ENCODE results near the gene C2orf81.

C2orf81 gene

GRCh38 chr2:74379851-74380789, 41.3 kb downstream of the C2orf81 start, which contains the start of gene DCTN1:
Gene DCTN1, minus strand, starts transcription at chr2:74380311. Its CDS starts 274 bp downstream, at chr2:74380037.
- H3K27ac ChIP-seq: no peak within 1 kb of the TSS; the same call in 1 of the 2 replicates
- no peak for TF ChIP-seq ZFX (IDR thresholded peaks at IDR 0.05)
- TF ChIP-seq CTCF (conservative IDR thresholded peaks at IDR 0.05): no peak

GRCh38 chr2:74378007-74378406, 43.4 kb downstream of the C2orf81 start:
- H3K27ac ChIP-seq: no peak overlapping the region
- no peak for TF ChIP-seq ZFX (IDR thresholded peaks at IDR 0.05)

- H3K27ac ChIP-seq: no peak overlapping the region
- TF ChIP-seq CTCF (conservative IDR thresholded peaks at IDR 0.05) (no peak), ZFX (IDR thresholded peaks at IDR 0.05) (no peak)
Measured at GRCh38 chr2:74375838-74376237, 45.6 kb downstream of the C2orf81 start.

- no peak overlapping the region for H3K27ac ChIP-seq
- TF ChIP-seq ZFX (IDR thresholded peaks at IDR 0.05) (no peak), CTCF (conservative IDR thresholded peaks at IDR 0.05) (no peak)
Measured at GRCh38 chr2:74374509-74375205, 46.8 kb downstream of the C2orf81 start.

- TF ChIP-seq ZFX (IDR thresholded peaks at IDR 0.05): no peak
- no peak for TF ChIP-seq CTCF (conservative IDR thresholded peaks at IDR 0.05)
- no peak overlapping the region for H3K27ac ChIP-seq
Measured at GRCh38 chr2:74373985-74374384, 47.4 kb downstream of the C2orf81 start.

GRCh38 chr2:74373221-74373676, 48.2 kb downstream of the C2orf81 start:
- TF ChIP-seq ZFX (IDR thresholded peaks at IDR 0.05) (no peak), CTCF (conservative IDR thresholded peaks at IDR 0.05) (no peak)
- no peak overlapping the region for H3K27ac ChIP-seq

- no peak overlapping the region for H3K27ac ChIP-seq
- TF ChIP-seq ZFX (IDR thresholded peaks at IDR 0.05) (no peak), CTCF (conservative IDR thresholded peaks at IDR 0.05) (no peak)
Measured at GRCh38 chr2:74372674-74373073, 48.7 kb downstream of the C2orf81 start.

Measured in C4-2B (cell line).